HL-60 (cell line): ENCODE measurements around the gene NEBL.

Experiments
- DNase-seq, 2 experiments: peaks; one replicate each; pipeline ENCODE4 v3.0.0-alpha.2; 2010 to 2020; ENCODE audit warnings: low read depth in 1 of 2, low spot score in 1 of 2
- H3K27ac ChIP-seq: fragments of 250-450 bp; sonication (Bioruptor Pico); replicated peaks from 2 replicates; pipeline ENCODE4 v1.5.1; 2020; ENCODE audit warnings: mild to moderate bottlenecking, moderate library complexity
- H3K27me3 ChIP-seq: fragments of 250-450 bp; sonication (Bioruptor Pico); 2 replicates; pipeline ENCODE4 v1.5.1; 2021; ENCODE audit warnings: mild to moderate bottlenecking, moderate library complexity; ENCODE audit not compliant: insufficient read depth, poor library complexity, severe bottlenecking
- H3K4me3 ChIP-seq: replicated peaks from 2 replicates; pipeline ENCODE4 v1.5.1; 2011; ENCODE audit warnings: mild to moderate bottlenecking, control low read depth, low read length; ENCODE audit not compliant: insufficient read depth
- GABPA ChIP-seq: IDR thresholded peaks from 2 replicates; pipeline ENCODE4 v1.6.1; 2012; ENCODE audit warnings: low read depth
- POLR2AphosphoS5 ChIP-seq: IDR thresholded peaks from 2 replicates; pipeline ENCODE4 v1.6.1; 2012; ENCODE audit warnings: low read depth
- SPI1 ChIP-seq: IDR thresholded peaks from 2 replicates; pipeline ENCODE4 v1.6.1; 2012; ENCODE audit warnings: low read depth, mild to moderate bottlenecking, borderline replicate concordance
- TF ChIP-seq, protein P1 (sequence below): IDR thresholded peaks from one replicate; pipeline ENCODE4 v1.5.1; 2011; ENCODE audit warnings: low read length, control low read depth, inconsistent platforms; ENCODE audit not compliant: insufficient read depth
- TF ChIP-seq, protein P2 (sequence below): IDR thresholded peaks from 2 replicates; pipeline ENCODE4 v1.6.1; 2012; ENCODE audit warnings: low read depth; ENCODE audit not compliant: insufficient replicate concordance

The NEBL gene

DNA sequence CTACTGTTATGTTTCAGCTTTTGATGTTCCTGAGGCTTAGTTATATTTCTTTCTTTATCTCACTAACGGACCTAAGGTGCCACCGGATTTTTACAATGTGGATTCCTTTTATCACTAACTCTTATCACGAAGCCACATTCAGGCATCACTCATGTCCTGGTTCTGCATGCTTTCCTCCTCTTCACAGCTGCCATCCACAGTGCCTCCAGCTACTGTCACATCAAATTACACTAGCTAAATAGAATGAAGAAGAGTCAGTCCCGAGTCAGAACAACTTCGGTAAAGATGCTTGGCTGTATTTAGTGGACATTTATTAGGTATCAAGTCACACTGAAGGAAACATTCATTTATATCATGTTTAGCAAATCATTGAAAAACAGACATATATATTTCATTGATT, 153.2 kb downstream of the NEBL start:
- no peak overlapping the region for H3K4me3 ChIP-seq
- no peak overlapping the region for H3K27ac ChIP-seq
- TF ChIP-seq SPI1 (no peak), POLR2AphosphoS5 (no peak), GABPA (no peak)
- TF ChIP-seq, protein P1, sequence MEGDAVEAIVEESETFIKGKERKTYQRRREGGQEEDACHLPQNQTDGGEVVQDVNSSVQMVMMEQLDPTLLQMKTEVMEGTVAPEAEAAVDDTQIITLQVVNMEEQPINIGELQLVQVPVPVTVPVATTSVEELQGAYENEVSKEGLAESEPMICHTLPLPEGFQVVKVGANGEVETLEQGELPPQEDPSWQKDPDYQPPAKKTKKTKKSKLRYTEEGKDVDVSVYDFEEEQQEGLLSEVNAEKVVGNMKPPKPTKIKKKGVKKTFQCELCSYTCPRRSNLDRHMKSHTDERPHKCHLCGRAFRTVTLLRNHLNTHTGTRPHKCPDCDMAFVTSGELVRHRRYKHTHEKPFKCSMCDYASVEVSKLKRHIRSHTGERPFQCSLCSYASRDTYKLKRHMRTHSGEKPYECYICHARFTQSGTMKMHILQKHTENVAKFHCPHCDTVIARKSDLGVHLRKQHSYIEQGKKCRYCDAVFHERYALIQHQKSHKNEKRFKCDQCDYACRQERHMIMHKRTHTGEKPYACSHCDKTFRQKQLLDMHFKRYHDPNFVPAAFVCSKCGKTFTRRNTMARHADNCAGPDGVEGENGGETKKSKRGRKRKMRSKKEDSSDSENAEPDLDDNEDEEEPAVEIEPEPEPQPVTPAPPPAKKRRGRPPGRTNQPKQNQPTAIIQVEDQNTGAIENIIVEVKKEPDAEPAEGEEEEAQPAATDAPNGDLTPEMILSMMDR: no peak
- TF ChIP-seq, protein P2, sequence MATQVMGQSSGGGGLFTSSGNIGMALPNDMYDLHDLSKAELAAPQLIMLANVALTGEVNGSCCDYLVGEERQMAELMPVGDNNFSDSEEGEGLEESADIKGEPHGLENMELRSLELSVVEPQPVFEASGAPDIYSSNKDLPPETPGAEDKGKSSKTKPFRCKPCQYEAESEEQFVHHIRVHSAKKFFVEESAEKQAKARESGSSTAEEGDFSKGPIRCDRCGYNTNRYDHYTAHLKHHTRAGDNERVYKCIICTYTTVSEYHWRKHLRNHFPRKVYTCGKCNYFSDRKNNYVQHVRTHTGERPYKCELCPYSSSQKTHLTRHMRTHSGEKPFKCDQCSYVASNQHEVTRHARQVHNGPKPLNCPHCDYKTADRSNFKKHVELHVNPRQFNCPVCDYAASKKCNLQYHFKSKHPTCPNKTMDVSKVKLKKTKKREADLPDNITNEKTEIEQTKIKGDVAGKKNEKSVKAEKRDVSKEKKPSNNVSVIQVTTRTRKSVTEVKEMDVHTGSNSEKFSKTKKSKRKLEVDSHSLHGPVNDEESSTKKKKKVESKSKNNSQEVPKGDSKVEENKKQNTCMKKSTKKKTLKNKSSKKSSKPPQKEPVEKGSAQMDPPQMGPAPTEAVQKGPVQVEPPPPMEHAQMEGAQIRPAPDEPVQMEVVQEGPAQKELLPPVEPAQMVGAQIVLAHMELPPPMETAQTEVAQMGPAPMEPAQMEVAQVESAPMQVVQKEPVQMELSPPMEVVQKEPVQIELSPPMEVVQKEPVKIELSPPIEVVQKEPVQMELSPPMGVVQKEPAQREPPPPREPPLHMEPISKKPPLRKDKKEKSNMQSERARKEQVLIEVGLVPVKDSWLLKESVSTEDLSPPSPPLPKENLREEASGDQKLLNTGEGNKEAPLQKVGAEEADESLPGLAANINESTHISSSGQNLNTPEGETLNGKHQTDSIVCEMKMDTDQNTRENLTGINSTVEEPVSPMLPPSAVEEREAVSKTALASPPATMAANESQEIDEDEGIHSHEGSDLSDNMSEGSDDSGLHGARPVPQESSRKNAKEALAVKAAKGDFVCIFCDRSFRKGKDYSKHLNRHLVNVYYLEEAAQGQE: no peak
- no peak for DNase-seq
- no peaks in the 10 kb centered on the region for H3K27me3 ChIP-seq

DNA sequence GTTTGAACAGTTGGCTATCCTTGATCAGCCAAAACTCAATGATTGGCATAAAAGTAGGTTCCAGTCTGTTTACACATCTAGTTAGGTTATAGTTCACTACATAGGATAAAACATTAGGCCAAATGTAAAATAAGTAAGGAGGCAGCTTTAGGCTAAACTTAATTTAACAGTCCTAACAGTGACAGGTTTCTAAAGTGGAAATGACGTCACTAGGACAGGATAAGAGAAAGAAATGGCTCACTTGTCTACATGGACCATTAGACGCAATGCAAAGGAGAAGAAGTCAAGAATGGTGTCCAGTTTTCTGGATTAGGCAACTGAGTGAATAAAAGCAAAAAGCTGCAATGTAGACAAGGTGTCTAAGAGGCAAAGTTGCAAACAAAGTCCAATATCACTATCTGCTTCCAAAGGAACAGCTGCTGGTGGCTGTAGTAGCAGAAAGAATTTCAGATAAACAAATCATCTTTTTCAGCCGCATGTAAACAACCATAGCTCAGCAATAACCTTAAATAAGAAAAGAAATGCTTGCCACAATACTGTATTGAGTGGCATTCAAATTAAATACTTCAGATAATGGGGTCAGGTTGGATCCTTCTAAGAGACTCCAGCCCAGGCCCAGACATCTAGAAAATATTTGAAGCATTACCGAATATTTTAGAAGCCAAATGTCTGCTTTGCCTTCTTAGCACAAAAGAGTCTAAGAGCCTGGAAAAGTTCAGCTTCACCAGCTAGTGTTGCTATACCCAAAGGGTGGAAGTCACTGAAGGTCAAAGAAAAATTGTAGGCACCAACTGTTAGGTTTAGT, 154.2 kb downstream of the NEBL start:
- no peaks in the 10 kb centered on the region for H3K27me3 ChIP-seq
- no peak overlapping the region for H3K27ac ChIP-seq
- H3K4me3 ChIP-seq: no peak overlapping the region
- TF ChIP-seq, protein P2: no peak
- no peak for TF ChIP-seq POLR2AphosphoS5
- TF ChIP-seq, protein P1: no peak
- no peak for TF ChIP-seq GABPA
- TF ChIP-seq SPI1: no peak
- no peak for DNase-seq

DNA sequence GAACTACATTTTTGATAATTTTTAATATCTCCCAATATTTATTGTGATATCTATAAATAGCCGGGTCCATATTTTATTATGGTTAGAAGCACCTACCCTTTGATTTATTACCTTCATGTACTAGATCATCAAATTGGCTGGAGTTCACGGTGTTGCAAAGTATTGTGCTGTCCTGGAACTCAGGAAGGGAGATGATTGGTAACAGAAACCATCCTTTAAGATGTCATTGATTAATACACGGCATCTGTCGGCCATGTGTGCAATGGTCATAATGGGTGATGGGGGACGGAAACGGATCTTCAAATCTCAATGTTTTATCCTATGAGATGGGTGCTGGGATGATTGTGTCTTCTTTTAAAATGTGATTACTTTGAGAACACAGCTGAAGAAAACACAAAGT, 157.0 kb downstream of the NEBL start:
- no peak for DNase-seq
- Histone ChIP-seq H3K27ac (no peak overlapping the region), H3K27me3 (no peaks in the 10 kb centered on the region), H3K4me3 (no peak overlapping the region)
- TF ChIP-seq SPI1 (no peak), GABPA (no peak), POLR2AphosphoS5 (no peak)
- TF ChIP-seq, protein P1: no peak
- TF ChIP-seq, protein P2: no peak
